ENCODE data around the gene SMARCD3. TPM values are rescaled to one million over a fixed set of nuclear protein-coding genes. Genes with fewer than 3 reads are reported as not detected.

The SMARCD3 gene
- total and polyA plus RNA-seq, 8 donors = 11.6 to 105 (median 30.3) TPM

- Histone ChIP-seq H3K27me3 (no peaks in the 10 kb centered on the region), H3K36me3 (peaks cover 9 to 17% (median 14%) of the 10 kb centered on the region in 4 donors), H3K27ac (no peak overlapping the region), H3K4me3 (no peak overlapping the region), H3K9me3 (no peaks in the 10 kb centered on the region), H3K4me1 (peaks cover 22 to 59% (median 49%) of the 10 kb centered on the region in 4 donors)
- TF ChIP-seq EP300 (IDR thresholded peaks at IDR 0.05) (no peak), CTCF (IDR thresholded peaks at IDR 0.05) (no peak), POLR2A (IDR thresholded peaks at IDR 0.05) (no peak), POLR2AphosphoS5 (IDR thresholded peaks at IDR 0.05) (no peak)
- intact Hi-C loops (cut with DNase I; ENCODE audit: low total_unique reads) = no loop called here
- 60 to 81% (median 74%) methylated on average over 1 of the region's 1 CpG for WGBS, 5 donors
- no peak for DNase-seq
These were observed 17.4 kb downstream of the SMARCD3 start for GRCh38 chr7:151231080-151231479.

- Histone ChIP-seq H3K4me1 (peaks cover 30 to 56% (median 49%) of the 10 kb centered on the region in 4 donors), H3K9me3 (no peaks in the 10 kb centered on the region), H3K4me3 (no peak overlapping the region), H3K27ac (no peak overlapping the region), H3K36me3 (peaks cover 6 to 13% (median 8%) of the 10 kb centered on the region in 4 donors), H3K27me3 (no peaks in the 10 kb centered on the region)
- no peak for TF ChIP-seq EP300 (IDR thresholded peaks at IDR 0.05)
- no peak for TF ChIP-seq POLR2AphosphoS5 (IDR thresholded peaks at IDR 0.05)
- TF ChIP-seq CTCF (IDR thresholded peaks at IDR 0.05) = no peak
- no peak for TF ChIP-seq POLR2A (IDR thresholded peaks at IDR 0.05)
- no peak for DNase-seq
- intact Hi-C loops (cut with DNase I; ENCODE audit: low total_unique reads) = no loop called here
- 86 to 93% (median 89%) methylated on average over 10 of the region's 10 CpGs for WGBS, 5 donors
These were observed 19.2 kb downstream of the SMARCD3 start for GRCh38 chr7:151229249-151229648.

GRCh38 chr7:151228024-151228866 lies 20.2 kb downstream of the SMARCD3 start:
- Histone ChIP-seq H3K4me3 (peak overlapping the region; percentile 68 to 99 (median 89)), H3K9me3 (no peaks in the 10 kb centered on the region), H3K27ac (peak overlapping the region in 4 of 5 donors; percentile 73 to 91 (median 84)), H3K4me1 (peaks cover 21 to 46% (median 39%) of the 10 kb centered on the region in 4 donors), H3K27me3 (no peaks in the 10 kb centered on the region), H3K36me3 (peaks cover 16 to 23% (median 18%) of the 10 kb centered on the region in 4 donors)
- no peak for TF ChIP-seq CTCF (IDR thresholded peaks at IDR 0.05)
- no peak for TF ChIP-seq POLR2A (IDR thresholded peaks at IDR 0.05)
- no peak for TF ChIP-seq EP300 (IDR thresholded peaks at IDR 0.05)
- DNase-seq = no peak
- WGBS, 5 donors = 48 to 64% (median 56%) methylated on average over 10 of the region's 10 CpGs
- intact Hi-C loops (cut with DNase I; ENCODE audit: low total_unique reads) = no loop called here

- peak; percentile 99 for DNase-seq
- H3K27ac ChIP-seq = peak within 1 kb of the TSS; percentile 75 to 91 (median 83)
- 0 to 1% (median 0%) methylated on average over 55 to 68 of the region's 68 CpGs for WGBS, 5 donors
- peaks cover 19 to 42% (median 34%) of the 10 kb centered on the region in 4 donors for H3K4me1 ChIP-seq
- TF ChIP-seq EP300 (IDR thresholded peaks at IDR 0.05) = no peak
- TF ChIP-seq POLR2A (IDR thresholded peaks at IDR 0.05) = no peak
- TF ChIP-seq POLR2AphosphoS5 (IDR thresholded peaks at IDR 0.05) = peak; percentile 62 to 96 (median 77)
- TF ChIP-seq CTCF (IDR thresholded peaks at IDR 0.05) = no peak
- peaks cover 27 to 34% (median 29%) of the 10 kb centered on the region in 4 donors for H3K36me3 ChIP-seq
- H3K4me3 ChIP-seq = peak within 1 kb of the TSS; percentile 68 to 99 (median 89)
- no peaks in the 10 kb centered on the region for H3K27me3 ChIP-seq
- intact Hi-C loops (cut with DNase I; ENCODE audit: low total_unique reads) = no loop called here
- no peaks in the 10 kb centered on the region for H3K9me3 ChIP-seq
These were observed 21.4 kb downstream of the SMARCD3 start, which contains the start of gene ABCF2 for GRCh38 chr7:151226875-151227782. Gene ABCF2, minus strand, starts transcription at chr7:151227205. Its CDS starts 747 bp downstream, at chr7:151226458.
